HepG2 (cell line): Measurements from ENCODE around the gene SKI. TPM values are rescaled to one million over a fixed set of nuclear protein-coding genes. Genes with fewer than 3 reads are reported as not detected.

Experiments used
- ATAC-seq: fragments of 200-7000 bp; cut with Tn5 transposase; 3 replicates; pipeline ENCODE4 v1.9.1; 2020; ENCODE audit warnings: mild to moderate bottlenecking, moderate library complexity
- BruUV-seq: library from RNA; stranded (reverse); fragments of 400-500 nt; replicated peaks from 2 replicates; lab custom pipeline; 2021; lab: Mats Ljungman, UMichigan
- CTCF ChIA-PET: fragments of 300-600 bp; formaldehyde crosslinking; extraction: SDS; loops from one replicate; lab custom pipeline; 2021; ENCODE audit warnings: low total read pairs, inconsistent platforms, low intra/inter-chr PET ratio; lab: Yijun Ruan, JAX
- POLR2A ChIA-PET: fragments of 350-600 bp; sonication (Branson Sonifier 250); formaldehyde crosslinking; loops from one replicate; lab custom pipeline; 2020; ENCODE audit warnings: antibody characterized with exemption, inconsistent platforms; lab: Yijun Ruan, JAX
- DNase-seq: peaks from one replicate; pipeline ENCODE4 v3.0.0-alpha.2; 2015; ENCODE audit warnings: low spot score
- FAIRE-seq: peaks from 3 replicates; lab custom pipeline; 2011; peaks lifted over from hg19 to GRCh38; lab: Jason Lieb, UNC
- H2AFZ ChIP-seq: one replicate; pipeline ENCODE4 v1.6.1; 2011; ENCODE audit warnings: low read length, inconsistent platforms
- H3K27ac ChIP-seq: fragments of 300-600 bp; 3 replicates; pipeline ENCODE4 v1.8.0; 2011; ENCODE audit warnings: mixed run types, mild to moderate bottlenecking, mixed read lengths, low read length, inconsistent platforms; ENCODE audit not compliant: insufficient read depth; ENCODE audit errors: extremely low read length
- H3K27me3 ChIP-seq, 2 experiments: fragments of 200-600 bp in 1 of 2; 2 replicates in 1 of 2; 3 replicates in 1 of 2; pipeline versions ENCODE4 v1.6.0 to v1.8.0; 2011; ENCODE audit warnings: low read length in 2 of 2, mild to moderate bottlenecking in 2 of 2, moderate library complexity in 2 of 2, inconsistent platforms in 1 of 2; ENCODE audit not compliant: insufficient read depth in 2 of 2, control insufficient read depth in 1 of 2
- H3K36me3 ChIP-seq, 2 experiments: fragments of 200-600 bp in 1 of 2; replicated peaks in 1 of 2; 2 replicates in 1 of 2; 3 replicates in 1 of 2; pipeline versions ENCODE4 v1.5.1 to v1.8.0; 2011; ENCODE audit warnings: low read length in 2 of 2, inconsistent platforms in 1 of 2; ENCODE audit not compliant: insufficient read depth in 2 of 2, control insufficient read depth in 1 of 2
- H3K4me1 ChIP-seq: 2 replicates; pipeline ENCODE4 v1.5.1; 2012; ENCODE audit warnings: low read length, inconsistent platforms; ENCODE audit not compliant: insufficient read depth
- H3K4me2 ChIP-seq: 2 replicates; pipeline ENCODE4 v1.6.0; 2011; ENCODE audit warnings: low read depth, low read length, inconsistent platforms
- H3K4me3 ChIP-seq, 3 experiments: fragments of 200-600 bp in 1 of 3; sonication (generic), shearing (Covaris generic) in 1 of 3; replicated peaks in 1 of 3; 2 replicates each; pipeline ENCODE4 v1.5.1; 2011 to 2016; ENCODE audit warnings: low read length in 3 of 3, inconsistent platforms in 2 of 3, low read depth in 2 of 3, mild to moderate bottlenecking in 2 of 3, control low read depth in 1 of 3, mixed read lengths in 1 of 3; ENCODE audit not compliant: insufficient read depth in 1 of 3
- H3K79me2 ChIP-seq: one replicate; pipeline ENCODE4 v1.6.1; 2011; ENCODE audit warnings: low read length, inconsistent platforms; ENCODE audit not compliant: insufficient read depth
- H3K9ac ChIP-seq: 2 replicates; pipeline ENCODE4 v1.6.0; 2011; ENCODE audit warnings: mild to moderate bottlenecking, low read depth, low read length, inconsistent platforms; ENCODE audit not compliant: insufficient read depth
- H3K9me3 ChIP-seq: 2 replicates; pipeline ENCODE4 v1.5.1; 2012; ENCODE audit warnings: mild to moderate bottlenecking, low read length
- H4K20me1 ChIP-seq: 2 replicates; pipeline ENCODE4 v1.6.0; 2011; ENCODE audit warnings: inconsistent platforms, mild to moderate bottlenecking, low read length, moderate library complexity; ENCODE audit not compliant: insufficient read depth
- E2F5 ChIP-seq: sonication (generic); formaldehyde crosslinking; conservative IDR thresholded peaks from 2 replicates; pipeline ENCODE4 v1.4.0; 2020; ENCODE audit warnings: missing genetic modification reagents
- HNRNPLL ChIP-seq: fragments of 200-400 bp; formaldehyde crosslinking; IDR thresholded peaks from 2 replicates; pipeline ENCODE4 v1.6.1; 2017; ENCODE audit warnings: mild to moderate bottlenecking, low read depth, low read length; ENCODE audit not compliant: poor library complexity, severe bottlenecking
- HNRNPUL1 ChIP-seq: fragments of 200-400 bp; formaldehyde crosslinking; IDR thresholded peaks from 2 replicates; pipeline ENCODE4 v1.6.1; 2017; ENCODE audit warnings: low read depth, mild to moderate bottlenecking, low read length, moderate library complexity
- KLF16 ChIP-seq, 2 experiments: sonication (generic) in 1 of 2; formaldehyde crosslinking in 1 of 2; IDR thresholded peaks; 2 replicates each; pipeline versions ENCODE4 v1.6.1 to v1.8.0; 2016 to 2023; ENCODE audit warnings: missing genetic modification reagents in 2 of 2, missing compliant biosample characterization in 1 of 2
- MAZ ChIP-seq, 2 experiments: sonication (generic) in 1 of 2; formaldehyde crosslinking in 1 of 2; IDR thresholded peaks; 2 replicates each; pipeline versions ENCODE4 v1.5.0 to v1.6.1; 2012 to 2020; ENCODE audit warnings: low read depth in 2 of 2, mild to moderate bottlenecking in 2 of 2, borderline replicate concordance in 1 of 2, improper control_type of control experiment in 1 of 2, low read length in 1 of 2, missing genetic modification reagents in 1 of 2, moderate library complexity in 1 of 2
- MED1 ChIP-seq: sonication (generic); formaldehyde crosslinking; IDR thresholded peaks from 2 replicates; pipeline ENCODE4 v1.4.0; 2020; ENCODE audit warnings: missing genetic modification reagents
- PHF21A ChIP-seq: sonication (generic); formaldehyde crosslinking; IDR thresholded peaks from 2 replicates; pipeline ENCODE4 v1.5.0; 2020; ENCODE audit warnings: mild to moderate bottlenecking, missing genetic modification reagents
- ZBTB43 ChIP-seq: sonication (generic); formaldehyde crosslinking; conservative IDR thresholded peaks from 2 replicates; pipeline ENCODE4 v1.4.0; 2020; ENCODE audit warnings: missing genetic modification reagents
- ZNF30 ChIP-seq: sonication (generic); formaldehyde crosslinking; IDR thresholded peaks from 2 replicates; pipeline ENCODE4 v1.5.0; 2020; ENCODE audit warnings: mild to moderate bottlenecking, missing genetic modification reagents
- ZNF674 ChIP-seq: sonication (generic); formaldehyde crosslinking; IDR thresholded peaks from 2 replicates; pipeline ENCODE4 v1.5.0; 2020; ENCODE audit warnings: low read depth, mild to moderate bottlenecking, missing genetic modification reagents
- WGBS: methylation state at CpG from one replicate; pipeline ENCODE4 v1.1.6; 2017; ENCODE audit warnings: low lambda C conversion rate; 5-methylcytosine and 5-hydroxymethylcytosine counted together
- in situ Hi-C: cut with HindIII; loops from 2 replicates; pipeline ENCODE4 v1.10.0; 2017; ENCODE audit warnings: low pct_unique_long_range_greater_than_20kb; ENCODE audit not compliant: extremely low pct_ligation_motif_present
- intact Hi-C: fragments of 100-400 bp; cut with micrococcal nuclease; formaldehyde crosslinking; loops from one replicate; pipeline ENCODE4 v1.10.0; 2022; ENCODE audit not compliant: unreplicated experiment
- polyA plus RNA-seq, 8 experiments: library from polyadenylated mRNA; depleted of rRNA in 3 of 8; stranded (reverse) in 7 of 8; unstranded in 1 of 8; fragments of >200 nt; fragmentation: Illumina TruSeq in 4 of 8; extraction: Trizol in 4 of 8; gene quantifications; 2 replicates each; pipeline versions ENCODE4 v1.2.1 to v1.2.3, GENCODE V29; 2011 to 2016; ENCODE audit warnings: low read depth in 4 of 8, missing spikeins in 1 of 8, mixed read lengths in 1 of 8; ENCODE audit not compliant: insufficient read depth in 1 of 8
- total RNA-seq, 5 experiments: library from RNA; depleted of rRNA; stranded (reverse); fragments of >200 nt; fragmentation: Illumina TruSeq; extraction: Trizol; gene quantifications; 2 replicates each; pipeline ENCODE4 v1.2.3, GENCODE V29; 2016; ENCODE audit warnings: low read depth in 1 of 5
- TF ChIP-seq, protein P1 (sequence below): sonication (generic); formaldehyde crosslinking; IDR thresholded peaks from 2 replicates; pipeline ENCODE4 v1.4.0; 2020; ENCODE audit warnings: mild to moderate bottlenecking, missing genetic modification reagents
- TF ChIP-seq, protein P2 (sequence below): sonication (generic); formaldehyde crosslinking; IDR thresholded peaks from 2 replicates; pipeline ENCODE4 v1.4.0; 2020; ENCODE audit warnings: missing genetic modification reagents
- TF ChIP-seq, protein P3 (sequence below): sonication (generic); formaldehyde crosslinking; IDR thresholded peaks from 2 replicates; pipeline ENCODE4 v1.5.0; 2020; ENCODE audit warnings: missing genetic modification reagents, mild to moderate bottlenecking, borderline replicate concordance

The SKI gene
- total and polyA plus RNA-seq, 2 of the 13 experiments (the other 11 are each of a cell fraction or from before 2014, with no cell fraction given), result 4.7 to 6.9 TPM

- TF ChIP-seq E2F5 (CRISPR knock-in tag), result no peak
- TF ChIP-seq, protein P1, sequence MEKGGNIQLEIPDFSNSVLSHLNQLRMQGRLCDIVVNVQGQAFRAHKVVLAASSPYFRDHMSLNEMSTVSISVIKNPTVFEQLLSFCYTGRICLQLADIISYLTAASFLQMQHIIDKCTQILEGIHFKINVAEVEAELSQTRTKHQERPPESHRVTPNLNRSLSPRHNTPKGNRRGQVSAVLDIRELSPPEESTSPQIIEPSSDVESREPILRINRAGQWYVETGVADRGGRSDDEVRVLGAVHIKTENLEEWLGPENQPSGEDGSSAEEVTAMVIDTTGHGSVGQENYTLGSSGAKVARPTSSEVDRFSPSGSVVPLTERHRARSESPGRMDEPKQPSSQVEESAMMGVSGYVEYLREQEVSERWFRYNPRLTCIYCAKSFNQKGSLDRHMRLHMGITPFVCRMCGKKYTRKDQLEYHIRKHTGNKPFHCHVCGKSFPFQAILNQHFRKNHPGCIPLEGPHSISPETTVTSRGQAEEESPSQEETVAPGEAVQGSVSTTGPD, result no peak
- TF ChIP-seq, protein P2, sequence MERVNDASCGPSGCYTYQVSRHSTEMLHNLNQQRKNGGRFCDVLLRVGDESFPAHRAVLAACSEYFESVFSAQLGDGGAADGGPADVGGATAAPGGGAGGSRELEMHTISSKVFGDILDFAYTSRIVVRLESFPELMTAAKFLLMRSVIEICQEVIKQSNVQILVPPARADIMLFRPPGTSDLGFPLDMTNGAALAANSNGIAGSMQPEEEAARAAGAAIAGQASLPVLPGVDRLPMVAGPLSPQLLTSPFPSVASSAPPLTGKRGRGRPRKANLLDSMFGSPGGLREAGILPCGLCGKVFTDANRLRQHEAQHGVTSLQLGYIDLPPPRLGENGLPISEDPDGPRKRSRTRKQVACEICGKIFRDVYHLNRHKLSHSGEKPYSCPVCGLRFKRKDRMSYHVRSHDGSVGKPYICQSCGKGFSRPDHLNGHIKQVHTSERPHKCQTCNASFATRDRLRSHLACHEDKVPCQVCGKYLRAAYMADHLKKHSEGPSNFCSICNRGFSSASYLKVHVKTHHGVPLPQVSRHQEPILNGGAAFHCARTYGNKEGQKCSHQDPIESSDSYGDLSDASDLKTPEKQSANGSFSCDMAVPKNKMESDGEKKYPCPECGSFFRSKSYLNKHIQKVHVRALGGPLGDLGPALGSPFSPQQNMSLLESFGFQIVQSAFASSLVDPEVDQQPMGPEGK (CRISPR knock-in tag), result no peak
- TF ChIP-seq ZNF674 (CRISPR knock-in tag), result no peak
- TF ChIP-seq PHF21A, result no peak
- no peak for TF ChIP-seq ZBTB43 (CRISPR knock-in tag)
- TF ChIP-seq, protein P3, sequence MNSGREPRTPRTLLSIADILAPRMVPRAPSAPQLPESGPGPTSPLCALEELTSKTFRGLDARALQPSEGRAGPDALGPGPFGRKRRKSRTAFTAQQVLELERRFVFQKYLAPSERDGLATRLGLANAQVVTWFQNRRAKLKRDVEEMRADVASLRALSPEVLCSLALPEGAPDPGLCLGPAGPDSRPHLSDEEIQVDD (CRISPR knock-in tag), result no peak
- TF ChIP-seq ZNF30, result no peak
- TF ChIP-seq HNRNPLL, result no peak
- no peak for TF ChIP-seq MED1 (CRISPR knock-in tag)
- TF ChIP-seq MAZ (IDR thresholded peaks at IDR 0.05; ENCODE audit: borderline replicate concordance, low read depth, low read length), result no peak
- no peak for TF ChIP-seq MAZ (CRISPR knock-in tag; IDR thresholded peaks at IDR 0.05; ENCODE audit: low read depth)
- no peak for TF ChIP-seq HNRNPUL1
- no peak for TF ChIP-seq KLF16 (CRISPR knock-in tag; IDR thresholded peaks at IDR 0.05)
- TF ChIP-seq, all 625 proteins: peak for 0
- Histone ChIP-seq H3K9ac (no peak overlapping the region), H3K4me1 (peaks cover 48% of the 10 kb centered on the region), H3K79me2 (no peaks in the 10 kb centered on the region), H3K4me3 (no peak overlapping the region), H3K36me3 (no peaks in the 10 kb centered on the region), H2AFZ (no peak overlapping the region), H4K20me1 (no peaks in the 10 kb centered on the region), H3K4me2 (no peak overlapping the region), H3K27me3 (peaks cover 19 to 64% of the 10 kb centered on the region in 2 experiments), H3K27ac (no peak overlapping the region), H3K9me3 (no peaks in the 10 kb centered on the region)
- ChIA-PET POLR2A (no interaction called here), CTCF (no interaction called here)
- DNase-seq (no peak), FAIRE-seq (no peak), ATAC-seq (no peak)
- in situ Hi-C loops, result no loop called here
- no TSS peak for BruUV-seq
- 87% methylated on average over 8 of the region's 21 CpGs for WGBS
- intact Hi-C loops, result no loop called here
Measured at GRCh38 chr1:2319291-2319690, 91.2 kb downstream of the SKI start.
